Testis (tissue), 3 donors: ENCODE measurements around the gene PGM2. TPM values are rescaled to one million over a fixed set of nuclear protein-coding genes. Genes with fewer than 3 reads are reported as not detected.

Experiments used
- DNase-seq: peaks from one replicate; pipeline ENCODE4 v3.0.0-alpha.2; 2019
- H3K27ac ChIP-seq, 2 donors: fragments of 200-600 bp; sonication (generic); one replicate each; pipeline ENCODE4 v1.5.1; 2019
- H3K27me3 ChIP-seq: fragments of 200-600 bp; sonication (generic); one replicate; pipeline ENCODE4 v1.5.1; 2019
- H3K36me3 ChIP-seq: fragments of 200-600 bp; sonication (generic); one replicate; pipeline ENCODE4 v1.5.1; 2017; ENCODE audit warnings: low read depth; ENCODE audit errors: missing control alignments
- H3K4me1 ChIP-seq: fragments of 200-600 bp; sonication (generic); one replicate; pipeline ENCODE4 v1.5.1; 2019
- H3K4me3 ChIP-seq, 2 donors: fragments of 200-600 bp; sonication (generic); one replicate each; pipeline ENCODE4 v1.5.1; 2017 to 2019
- H3K9me3 ChIP-seq: fragments of 200-600 bp; sonication (generic); one replicate; pipeline ENCODE4 v1.5.1; 2017
- POLR2A ChIP-seq: fragments of 450-650 bp; IDR thresholded peaks from one replicate; pipeline ENCODE4 v1.6.1; 2017; ENCODE audit warnings: antibody characterized with exemption, mild to moderate bottlenecking, moderate library complexity
- WGBS, 2 donors: methylation state at CpG; one replicate each; pipeline ENCODE4 v1.1.5; 2018; 5-methylcytosine and 5-hydroxymethylcytosine counted together
- intact Hi-C: fragments of 100-400 bp; cut with DNase I; formaldehyde crosslinking; loops from one replicate; pipeline ENCODE4 v1.15.1; 2023; ENCODE audit warnings: low total_unique reads
- polyA plus RNA-seq: library from polyadenylated mRNA; stranded (reverse); fragments of 350-450 nt; fragmentation: Illumina TruSeq; extraction: RNeasy Lipid Tissue Mini Kit (QIAGEN cat#74804); gene quantifications from one replicate; pipeline ENCODE4 v1.2.3, GENCODE V29; 2014; ENCODE audit warnings: low read depth, low replicate concordance; ENCODE audit not compliant: insufficient read depth
- total RNA-seq, 2 donors: library from RNA; depleted of rRNA; stranded (reverse); fragments of >200 nt; gene quantifications; one replicate each; pipeline ENCODE4 v1.2.3, GENCODE V29; 2016
- TF ChIP-seq, protein P1 (sequence below), 3 experiments: fragments of 450-650 bp in 2 of 3; fragments of 200-600 bp in 1 of 3; sonication (generic) in 1 of 3; IDR thresholded peaks; one replicate each; pipeline ENCODE4 v1.5.1; 2016 to 2019; ENCODE audit warnings: antibody characterized with exemption in 3 of 3, mild to moderate bottlenecking in 2 of 3, moderate library complexity in 1 of 3

Gene PGM2
- total and polyA plus RNA-seq, 3 donors from 2014 or later = 12.9 to 29.1 (median 27.0) TPM

DNA sequence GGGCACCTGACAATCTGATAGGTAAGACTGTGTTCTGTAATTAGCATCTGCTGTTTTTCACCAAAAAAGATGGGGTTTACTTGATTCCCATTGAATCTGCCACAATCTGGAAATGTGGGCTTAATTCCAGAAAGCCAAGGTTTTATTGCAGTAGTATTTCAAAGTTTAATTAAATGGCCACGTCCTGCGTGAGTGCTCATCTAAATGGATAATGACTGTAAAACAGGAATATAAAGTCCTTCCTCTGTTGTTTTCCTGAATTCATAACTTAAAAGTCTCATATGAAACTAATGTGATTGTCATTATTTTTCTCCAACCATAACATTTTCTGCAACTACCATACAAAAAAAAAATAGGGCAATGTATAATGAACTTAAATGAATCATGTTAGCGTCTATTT, 2.4 kb downstream of the PGM2 start:
- H3K36me3 ChIP-seq = no peaks in the 10 kb centered on the region
- no peaks in the 10 kb centered on the region for H3K9me3 ChIP-seq
- DNase-seq = no peak
- no peak overlapping the region for H3K4me3 ChIP-seq
- no peaks in the 10 kb centered on the region for H3K27me3 ChIP-seq
- 73 to 74% methylated on average over 3 of the region's 3 CpGs for WGBS, 2 donors
- TF ChIP-seq, protein P1, sequence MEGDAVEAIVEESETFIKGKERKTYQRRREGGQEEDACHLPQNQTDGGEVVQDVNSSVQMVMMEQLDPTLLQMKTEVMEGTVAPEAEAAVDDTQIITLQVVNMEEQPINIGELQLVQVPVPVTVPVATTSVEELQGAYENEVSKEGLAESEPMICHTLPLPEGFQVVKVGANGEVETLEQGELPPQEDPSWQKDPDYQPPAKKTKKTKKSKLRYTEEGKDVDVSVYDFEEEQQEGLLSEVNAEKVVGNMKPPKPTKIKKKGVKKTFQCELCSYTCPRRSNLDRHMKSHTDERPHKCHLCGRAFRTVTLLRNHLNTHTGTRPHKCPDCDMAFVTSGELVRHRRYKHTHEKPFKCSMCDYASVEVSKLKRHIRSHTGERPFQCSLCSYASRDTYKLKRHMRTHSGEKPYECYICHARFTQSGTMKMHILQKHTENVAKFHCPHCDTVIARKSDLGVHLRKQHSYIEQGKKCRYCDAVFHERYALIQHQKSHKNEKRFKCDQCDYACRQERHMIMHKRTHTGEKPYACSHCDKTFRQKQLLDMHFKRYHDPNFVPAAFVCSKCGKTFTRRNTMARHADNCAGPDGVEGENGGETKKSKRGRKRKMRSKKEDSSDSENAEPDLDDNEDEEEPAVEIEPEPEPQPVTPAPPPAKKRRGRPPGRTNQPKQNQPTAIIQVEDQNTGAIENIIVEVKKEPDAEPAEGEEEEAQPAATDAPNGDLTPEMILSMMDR (IDR thresholded peaks at IDR 0.05) = no peak
- TF ChIP-seq POLR2A = no peak
- peaks cover 20% of the 10 kb centered on the region for H3K4me1 ChIP-seq
- intact Hi-C loops = no loop called here
- H3K27ac ChIP-seq = peak overlapping the region in 1 of 2 donors; percentile 37

DNA sequence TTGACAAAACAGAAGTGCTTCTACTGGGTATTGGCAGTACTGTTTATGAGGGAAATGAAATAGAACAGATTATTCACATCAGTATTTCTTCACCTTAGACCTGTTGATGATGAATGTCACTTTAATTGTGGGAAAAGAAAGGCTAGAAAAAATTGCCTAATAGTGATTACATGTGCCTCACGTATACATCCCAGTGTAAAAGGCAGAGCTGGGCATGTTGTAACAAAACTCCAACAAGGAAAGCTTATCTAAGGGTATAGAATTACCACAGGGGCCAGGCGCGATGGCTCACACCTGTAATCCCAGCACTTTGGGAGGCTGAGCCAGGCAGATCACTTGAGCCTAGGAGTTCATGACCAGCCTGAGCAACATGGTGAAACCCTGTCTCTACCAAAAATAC, 4.2 kb downstream of the PGM2 start:
- H3K36me3 ChIP-seq = no peaks in the 10 kb centered on the region
- 95 to 100% methylated on average over 3 of the region's 3 CpGs for WGBS, 2 donors
- intact Hi-C loops = no loop called here
- peaks cover 15% of the 10 kb centered on the region for H3K4me1 ChIP-seq
- no peaks in the 10 kb centered on the region for H3K27me3 ChIP-seq
- TF ChIP-seq, protein P1 (IDR thresholded peaks at IDR 0.05) = no peak
- no peak for TF ChIP-seq POLR2A
- no peak for DNase-seq
- no peaks in the 10 kb centered on the region for H3K9me3 ChIP-seq
- no peak overlapping the region for H3K4me3 ChIP-seq
- no peak overlapping the region for H3K27ac ChIP-seq

DNA sequence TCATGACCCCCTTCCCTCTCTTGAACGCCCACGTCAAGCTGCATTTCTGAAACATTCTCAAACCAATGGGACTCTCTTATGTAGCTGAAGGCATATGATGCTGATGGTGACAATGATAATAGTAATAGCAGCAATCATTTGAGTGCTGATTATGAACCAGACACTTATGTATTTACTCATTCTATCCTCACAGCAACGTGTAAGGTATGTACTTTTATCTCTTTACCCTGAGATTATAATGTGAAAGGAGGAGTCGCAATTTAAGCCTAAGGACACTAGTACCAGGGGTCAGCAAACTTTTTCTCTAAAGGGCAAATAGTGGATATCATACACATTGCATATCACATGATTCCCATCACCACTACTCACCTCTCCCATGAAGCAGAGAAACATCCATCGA, 8.5 kb downstream of the PGM2 start:
- no peak for DNase-seq
- H3K27ac ChIP-seq = no peak overlapping the region
- no peaks in the 10 kb centered on the region for H3K27me3 ChIP-seq
- intact Hi-C loops = no loop called here
- H3K4me1 ChIP-seq = no peaks in the 10 kb centered on the region
- no peaks in the 10 kb centered on the region for H3K36me3 ChIP-seq
- WGBS, 2 donors = 86 to 88% methylated on average over 5 of the region's 5 CpGs
- TF ChIP-seq, protein P1 (IDR thresholded peaks at IDR 0.05) = no peak
- TF ChIP-seq POLR2A = no peak
- no peak overlapping the region for H3K4me3 ChIP-seq
- no peaks in the 10 kb centered on the region for H3K9me3 ChIP-seq

DNA sequence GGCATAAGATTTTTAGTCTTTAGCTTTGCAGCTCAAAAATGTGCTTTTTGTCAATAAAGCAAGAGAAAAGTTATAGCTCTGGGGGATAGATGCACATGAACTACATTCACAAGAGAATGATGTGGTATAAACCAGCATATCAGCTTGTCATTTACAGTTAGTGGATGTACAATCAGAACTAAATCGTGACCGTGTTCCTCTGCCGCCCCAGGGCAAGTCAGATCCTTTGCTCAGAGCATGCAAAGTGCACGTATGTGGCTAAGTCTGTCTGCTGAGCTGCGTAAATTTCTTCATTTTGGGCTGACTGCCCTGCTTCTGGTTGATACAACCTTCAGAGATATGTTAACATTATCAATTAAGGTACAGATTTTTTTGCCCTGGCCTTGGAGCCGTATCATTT, 9.3 kb downstream of the PGM2 start:
- intact Hi-C loops = no loop called here
- Histone ChIP-seq H3K4me1 (no peaks in the 10 kb centered on the region), H3K27ac (no peak overlapping the region), H3K4me3 (no peak overlapping the region), H3K9me3 (no peaks in the 10 kb centered on the region), H3K36me3 (no peaks in the 10 kb centered on the region), H3K27me3 (no peaks in the 10 kb centered on the region)
- no peak for TF ChIP-seq POLR2A
- TF ChIP-seq, protein P1 (IDR thresholded peaks at IDR 0.05) = no peak
- DNase-seq = no peak
- 80 to 82% methylated on average over 6 of the region's 6 CpGs for WGBS, 2 donors

DNA sequence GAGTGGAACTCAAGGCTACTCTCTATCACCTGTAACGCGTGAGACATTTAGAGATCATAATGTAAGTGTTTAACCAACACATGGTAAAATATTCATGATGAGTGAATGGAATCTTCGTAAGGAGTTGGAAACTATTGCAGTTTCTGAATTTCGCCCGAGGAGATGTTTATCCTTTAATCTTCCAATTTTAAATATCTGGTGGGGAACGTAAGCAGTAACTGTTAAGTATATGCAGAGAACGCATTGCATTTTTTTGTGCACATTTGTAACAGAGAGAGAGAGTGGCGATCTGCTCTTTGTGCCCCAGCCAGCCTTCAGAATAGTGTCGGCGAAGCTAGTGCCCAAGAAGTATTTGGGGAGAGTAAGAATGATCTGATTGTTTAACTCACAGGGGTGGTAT, 9.8 kb downstream of the PGM2 start:
- Histone ChIP-seq H3K36me3 (no peaks in the 10 kb centered on the region), H3K4me3 (no peak overlapping the region), H3K4me1 (no peaks in the 10 kb centered on the region), H3K27me3 (no peaks in the 10 kb centered on the region), H3K27ac (no peak overlapping the region), H3K9me3 (no peaks in the 10 kb centered on the region)
- intact Hi-C loops = no loop called here
- no peak for TF ChIP-seq POLR2A
- TF ChIP-seq, protein P1 (IDR thresholded peaks at IDR 0.05) = no peak
- no peak for DNase-seq
- 91% methylated on average over 10 of the region's 10 CpGs for WGBS, 2 donors
